Measurements from ENCODE around the gene ZC3H7A.

DNA sequence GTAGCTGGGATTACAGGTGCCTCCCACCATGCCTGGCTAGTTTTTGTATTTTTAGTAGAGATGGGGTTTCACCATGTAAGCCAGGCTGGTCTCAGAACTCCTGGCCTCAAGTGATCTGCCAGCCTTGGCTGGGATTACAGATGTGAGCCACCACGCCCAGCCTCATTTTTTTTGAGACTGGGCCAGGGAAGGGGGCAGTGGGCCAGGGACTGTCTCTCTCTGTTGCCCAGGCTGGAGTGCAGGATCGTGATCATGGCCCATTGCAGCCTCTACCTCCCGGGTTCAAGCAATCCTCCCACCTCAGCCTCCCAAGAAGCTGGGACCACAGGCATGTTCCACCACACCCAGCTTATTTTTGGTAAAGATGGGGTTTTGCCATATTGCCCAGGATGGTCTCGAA is 38.3 kb upstream of the ZC3H7A start:
- TF ChIP-seq TCF4 (CRISPR knock-in tag; IDR thresholded peaks at IDR 0.05; ENCODE audit: borderline replicate concordance) (no peak), ESRRG (CRISPR knock-in tag; IDR thresholded peaks at IDR 0.05) (no peak), ARNTL (CRISPR knock-in tag; IDR thresholded peaks at IDR 0.05; ENCODE audit: borderline replicate concordance, low read depth) (no peak), ISL1 (CRISPR knock-in tag; IDR thresholded peaks at IDR 0.05) (no peak), TOX (CRISPR knock-in tag; IDR thresholded peaks at IDR 0.05; ENCODE audit: borderline replicate concordance) (no peak), ZFP3 (CRISPR knock-in tag; IDR thresholded peaks at IDR 0.05) (no peak)
- TF ChIP-seq, protein P1, sequence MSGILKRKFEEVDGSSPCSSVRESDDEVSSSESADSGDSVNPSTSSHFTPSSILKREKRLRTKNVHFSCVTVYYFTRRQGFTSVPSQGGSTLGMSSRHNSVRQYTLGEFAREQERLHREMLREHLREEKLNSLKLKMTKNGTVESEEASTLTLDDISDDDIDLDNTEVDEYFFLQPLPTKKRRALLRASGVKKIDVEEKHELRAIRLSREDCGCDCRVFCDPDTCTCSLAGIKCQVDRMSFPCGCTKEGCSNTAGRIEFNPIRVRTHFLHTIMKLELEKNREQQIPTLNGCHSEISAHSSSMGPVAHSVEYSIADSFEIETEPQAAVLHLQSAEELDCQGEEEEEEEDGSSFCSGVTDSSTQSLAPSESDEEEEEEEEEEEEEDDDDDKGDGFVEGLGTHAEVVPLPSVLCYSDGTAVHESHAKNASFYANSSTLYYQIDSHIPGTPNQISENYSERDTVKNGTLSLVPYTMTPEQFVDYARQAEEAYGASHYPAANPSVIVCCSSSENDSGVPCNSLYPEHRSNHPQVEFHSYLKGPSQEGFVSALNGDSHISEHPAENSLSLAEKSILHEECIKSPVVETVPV (CRISPR knock-in tag; IDR thresholded peaks at IDR 0.05) = no peak
- TF ChIP-seq, protein P2, sequence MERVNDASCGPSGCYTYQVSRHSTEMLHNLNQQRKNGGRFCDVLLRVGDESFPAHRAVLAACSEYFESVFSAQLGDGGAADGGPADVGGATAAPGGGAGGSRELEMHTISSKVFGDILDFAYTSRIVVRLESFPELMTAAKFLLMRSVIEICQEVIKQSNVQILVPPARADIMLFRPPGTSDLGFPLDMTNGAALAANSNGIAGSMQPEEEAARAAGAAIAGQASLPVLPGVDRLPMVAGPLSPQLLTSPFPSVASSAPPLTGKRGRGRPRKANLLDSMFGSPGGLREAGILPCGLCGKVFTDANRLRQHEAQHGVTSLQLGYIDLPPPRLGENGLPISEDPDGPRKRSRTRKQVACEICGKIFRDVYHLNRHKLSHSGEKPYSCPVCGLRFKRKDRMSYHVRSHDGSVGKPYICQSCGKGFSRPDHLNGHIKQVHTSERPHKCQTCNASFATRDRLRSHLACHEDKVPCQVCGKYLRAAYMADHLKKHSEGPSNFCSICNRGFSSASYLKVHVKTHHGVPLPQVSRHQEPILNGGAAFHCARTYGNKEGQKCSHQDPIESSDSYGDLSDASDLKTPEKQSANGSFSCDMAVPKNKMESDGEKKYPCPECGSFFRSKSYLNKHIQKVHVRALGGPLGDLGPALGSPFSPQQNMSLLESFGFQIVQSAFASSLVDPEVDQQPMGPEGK (CRISPR knock-in tag; IDR thresholded peaks at IDR 0.05; ENCODE audit: borderline replicate concordance) = no peak

Measured in SK-N-SH treated with all-trans-retinoic acid at 6 μM for 48 hours (cell line).